HepG2 (cell line): ENCODE results near the gene ZFPL1. TPM values are rescaled to one million over a fixed set of nuclear protein-coding genes. Genes with fewer than 3 reads are reported as not detected.

Source experiments
- DR1 ChIP-seq: sonication (generic); formaldehyde crosslinking; IDR thresholded peaks from 2 replicates; pipeline ENCODE4 v1.8.0; 2021; ENCODE audit warnings: mild to moderate bottlenecking, missing genetic modification reagents, inconsistent platforms
- FOXC1 ChIP-seq: sonication (generic); formaldehyde crosslinking; IDR thresholded peaks from 2 replicates; pipeline ENCODE4 v1.8.0; 2022; ENCODE audit warnings: mild to moderate bottlenecking, missing genetic modification reagents, borderline replicate concordance
- HDAC2 ChIP-seq: sonication (generic); formaldehyde crosslinking; IDR thresholded peaks from 2 replicates; pipeline ENCODE4 v1.4.0; 2020; ENCODE audit warnings: missing genetic modification reagents
- MLLT10 ChIP-seq: sonication (generic); formaldehyde crosslinking; IDR thresholded peaks from 2 replicates; pipeline ENCODE4 v1.4.0; 2020; ENCODE audit warnings: missing genetic modification reagents
- PAF1 ChIP-seq: IDR thresholded peaks from 2 replicates; pipeline ENCODE4 v1.6.1; 2016; ENCODE audit warnings: missing genetic modification reagents, missing compliant biosample characterization
- ZNF605 ChIP-seq: sonication (generic); formaldehyde crosslinking; IDR thresholded peaks from 2 replicates; pipeline ENCODE4 v1.8.0; 2022; ENCODE audit warnings: mild to moderate bottlenecking, missing genetic modification reagents
- ZSCAN21 ChIP-seq: sonication (generic); formaldehyde crosslinking; IDR thresholded peaks from 2 replicates; pipeline ENCODE4 v1.8.0; 2022; ENCODE audit warnings: mild to moderate bottlenecking, missing genetic modification reagents, moderate library complexity, borderline replicate concordance
- polyA plus RNA-seq, 8 experiments: library from polyadenylated mRNA; depleted of rRNA in 3 of 8; stranded (reverse) in 7 of 8; unstranded in 1 of 8; fragments of >200 nt; fragmentation: Illumina TruSeq in 4 of 8; extraction: Trizol in 4 of 8; gene quantifications; 2 replicates each; pipeline versions ENCODE4 v1.2.1 to v1.2.3, GENCODE V29; 2011 to 2016; ENCODE audit warnings: low read depth in 4 of 8, missing spikeins in 1 of 8, mixed read lengths in 1 of 8; ENCODE audit not compliant: insufficient read depth in 1 of 8
- total RNA-seq, 5 experiments: library from RNA; depleted of rRNA; stranded (reverse); fragments of >200 nt; fragmentation: Illumina TruSeq; extraction: Trizol; gene quantifications; 2 replicates each; pipeline ENCODE4 v1.2.3, GENCODE V29; 2016; ENCODE audit warnings: low read depth in 1 of 5
- TF ChIP-seq, protein P1 (sequence below): sonication (generic); formaldehyde crosslinking; conservative IDR thresholded peaks from 2 replicates; pipeline ENCODE4 v1.4.0; 2020; ENCODE audit warnings: missing genetic modification reagents
- TF ChIP-seq, protein P2 (sequence below): sonication (generic); formaldehyde crosslinking; IDR thresholded peaks from 2 replicates; pipeline ENCODE4 v1.8.1; 2023; ENCODE audit warnings: mild to moderate bottlenecking, inconsistent platforms, moderate library complexity, missing genetic modification reagents, borderline replicate concordance
- TF ChIP-seq, protein P3 (sequence below): sonication (generic); formaldehyde crosslinking; IDR thresholded peaks from 2 replicates; pipeline ENCODE4 v1.4.0; 2020; ENCODE audit warnings: mild to moderate bottlenecking, missing genetic modification reagents
- TF ChIP-seq, protein P4 (sequence below): sonication (generic); formaldehyde crosslinking; conservative IDR thresholded peaks from 2 replicates; pipeline ENCODE4 v1.8.0; 2022; ENCODE audit warnings: low read depth, missing genetic modification reagents

Gene ZFPL1
- total and polyA plus RNA-seq, 2 of the 13 experiments (the other 11 are each of a cell fraction or from before 2014, with no cell fraction given) = 32.2 to 56.0 TPM

DNA sequence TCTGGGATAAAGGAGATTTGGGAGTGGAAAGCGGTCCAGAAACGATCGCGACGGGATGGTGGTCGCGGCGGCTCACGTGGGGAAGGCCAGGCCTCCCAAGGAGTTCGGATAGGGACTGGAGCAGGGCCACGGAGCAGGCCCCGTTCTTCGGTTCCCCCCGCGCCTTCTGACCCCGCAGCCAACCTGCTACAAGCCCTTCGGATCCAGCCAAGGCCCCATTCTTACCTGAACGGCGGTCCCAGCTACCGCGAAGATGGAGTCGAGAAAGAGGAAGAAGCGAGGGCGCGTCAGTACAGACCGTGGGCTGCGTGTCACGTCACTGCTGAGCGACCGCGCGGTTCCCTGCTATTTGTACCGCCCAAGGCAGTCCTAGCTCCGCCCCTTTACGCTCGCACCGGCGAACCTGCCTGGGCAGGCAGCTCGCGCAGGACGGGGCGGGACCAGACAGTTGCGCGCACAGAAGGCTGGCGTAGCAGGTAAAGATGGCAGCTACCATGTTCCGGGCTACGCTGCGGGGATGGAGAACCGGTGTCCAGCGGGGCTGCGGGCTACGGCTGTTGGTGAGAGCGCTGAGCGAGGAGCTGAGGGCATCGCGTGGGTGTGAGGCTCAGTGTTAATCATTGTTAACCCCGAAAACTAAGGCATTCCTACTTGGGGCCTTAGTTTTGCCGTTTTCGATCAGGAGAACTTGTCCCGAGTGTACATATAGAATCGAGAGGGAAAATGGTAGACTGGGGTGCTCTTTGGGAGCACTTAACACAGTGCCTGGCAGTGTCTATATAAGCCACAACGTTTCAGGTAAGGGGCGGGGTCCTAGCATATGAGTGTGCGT lies 38.1 kb downstream of the ZFPL1 start, which contains the start of the genes FAU and MRPL49 (continued):
- TF ChIP-seq, protein P1, sequence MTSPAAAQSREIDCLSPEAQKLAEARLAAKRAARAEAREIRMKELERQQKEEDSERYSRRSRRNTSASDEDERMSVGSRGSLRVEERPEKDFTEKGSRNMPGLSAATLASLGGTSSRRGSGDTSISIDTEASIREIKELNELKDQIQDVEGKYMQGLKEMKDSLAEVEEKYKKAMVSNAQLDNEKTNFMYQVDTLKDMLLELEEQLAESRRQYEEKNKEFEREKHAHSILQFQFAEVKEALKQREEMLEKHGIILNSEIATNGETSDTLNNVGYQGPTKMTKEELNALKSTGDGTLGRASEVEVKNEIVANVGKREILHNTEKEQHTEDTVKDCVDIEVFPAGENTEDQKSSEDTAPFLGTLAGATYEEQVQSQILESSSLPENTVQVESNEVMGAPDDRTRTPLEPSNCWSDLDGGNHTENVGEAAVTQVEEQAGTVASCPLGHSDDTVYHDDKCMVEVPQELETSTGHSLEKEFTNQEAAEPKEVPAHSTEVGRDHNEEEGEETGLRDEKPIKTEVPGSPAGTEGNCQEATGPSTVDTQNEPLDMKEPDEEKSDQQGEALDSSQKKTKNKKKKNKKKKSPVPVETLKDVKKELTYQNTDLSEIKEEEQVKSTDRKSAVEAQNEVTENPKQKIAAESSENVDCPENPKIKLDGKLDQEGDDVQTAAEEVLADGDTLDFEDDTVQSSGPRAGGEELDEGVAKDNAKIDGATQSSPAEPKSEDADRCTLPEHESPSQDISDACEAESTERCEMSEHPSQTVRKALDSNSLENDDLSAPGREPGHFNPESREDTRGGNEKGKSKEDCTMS (CRISPR knock-in tag) = no peak
- TF ChIP-seq PAF1 (CRISPR knock-in tag) (no peak), MLLT10 (no peak), DR1 (CRISPR knock-in tag) (peak; percentile 99), FOXC1 (CRISPR knock-in tag) (no peak; the same call in 1 of the 2 replicates), ZSCAN21 (CRISPR knock-in tag) (peak; percentile 78; the same call in 1 of the 2 replicates), HDAC2 (CRISPR knock-in tag) (peak; percentile 79), ZNF605 (CRISPR knock-in tag) (peak; percentile 92)
- TF ChIP-seq, protein P2, sequence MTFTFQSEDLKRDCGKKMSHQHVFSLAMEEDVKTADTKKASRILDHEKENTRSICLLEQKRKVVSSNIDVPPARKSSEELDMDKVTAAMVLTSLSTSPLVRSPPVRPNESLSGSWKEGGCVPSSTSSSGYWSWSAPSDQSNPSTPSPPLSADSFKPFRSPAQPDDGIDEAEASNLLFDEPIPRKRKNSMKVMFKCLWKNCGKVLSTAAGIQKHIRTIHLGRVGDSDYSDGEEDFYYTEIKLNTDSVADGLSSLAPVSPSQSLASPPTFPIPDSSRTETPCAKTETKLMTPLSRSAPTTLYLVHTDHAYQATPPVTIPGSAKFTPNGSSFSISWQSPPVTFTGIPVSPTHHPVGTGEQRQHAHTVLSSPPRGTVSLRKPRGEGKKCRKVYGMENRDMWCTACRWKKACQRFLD (CRISPR knock-in tag) = no peak
- TF ChIP-seq, protein P3, sequence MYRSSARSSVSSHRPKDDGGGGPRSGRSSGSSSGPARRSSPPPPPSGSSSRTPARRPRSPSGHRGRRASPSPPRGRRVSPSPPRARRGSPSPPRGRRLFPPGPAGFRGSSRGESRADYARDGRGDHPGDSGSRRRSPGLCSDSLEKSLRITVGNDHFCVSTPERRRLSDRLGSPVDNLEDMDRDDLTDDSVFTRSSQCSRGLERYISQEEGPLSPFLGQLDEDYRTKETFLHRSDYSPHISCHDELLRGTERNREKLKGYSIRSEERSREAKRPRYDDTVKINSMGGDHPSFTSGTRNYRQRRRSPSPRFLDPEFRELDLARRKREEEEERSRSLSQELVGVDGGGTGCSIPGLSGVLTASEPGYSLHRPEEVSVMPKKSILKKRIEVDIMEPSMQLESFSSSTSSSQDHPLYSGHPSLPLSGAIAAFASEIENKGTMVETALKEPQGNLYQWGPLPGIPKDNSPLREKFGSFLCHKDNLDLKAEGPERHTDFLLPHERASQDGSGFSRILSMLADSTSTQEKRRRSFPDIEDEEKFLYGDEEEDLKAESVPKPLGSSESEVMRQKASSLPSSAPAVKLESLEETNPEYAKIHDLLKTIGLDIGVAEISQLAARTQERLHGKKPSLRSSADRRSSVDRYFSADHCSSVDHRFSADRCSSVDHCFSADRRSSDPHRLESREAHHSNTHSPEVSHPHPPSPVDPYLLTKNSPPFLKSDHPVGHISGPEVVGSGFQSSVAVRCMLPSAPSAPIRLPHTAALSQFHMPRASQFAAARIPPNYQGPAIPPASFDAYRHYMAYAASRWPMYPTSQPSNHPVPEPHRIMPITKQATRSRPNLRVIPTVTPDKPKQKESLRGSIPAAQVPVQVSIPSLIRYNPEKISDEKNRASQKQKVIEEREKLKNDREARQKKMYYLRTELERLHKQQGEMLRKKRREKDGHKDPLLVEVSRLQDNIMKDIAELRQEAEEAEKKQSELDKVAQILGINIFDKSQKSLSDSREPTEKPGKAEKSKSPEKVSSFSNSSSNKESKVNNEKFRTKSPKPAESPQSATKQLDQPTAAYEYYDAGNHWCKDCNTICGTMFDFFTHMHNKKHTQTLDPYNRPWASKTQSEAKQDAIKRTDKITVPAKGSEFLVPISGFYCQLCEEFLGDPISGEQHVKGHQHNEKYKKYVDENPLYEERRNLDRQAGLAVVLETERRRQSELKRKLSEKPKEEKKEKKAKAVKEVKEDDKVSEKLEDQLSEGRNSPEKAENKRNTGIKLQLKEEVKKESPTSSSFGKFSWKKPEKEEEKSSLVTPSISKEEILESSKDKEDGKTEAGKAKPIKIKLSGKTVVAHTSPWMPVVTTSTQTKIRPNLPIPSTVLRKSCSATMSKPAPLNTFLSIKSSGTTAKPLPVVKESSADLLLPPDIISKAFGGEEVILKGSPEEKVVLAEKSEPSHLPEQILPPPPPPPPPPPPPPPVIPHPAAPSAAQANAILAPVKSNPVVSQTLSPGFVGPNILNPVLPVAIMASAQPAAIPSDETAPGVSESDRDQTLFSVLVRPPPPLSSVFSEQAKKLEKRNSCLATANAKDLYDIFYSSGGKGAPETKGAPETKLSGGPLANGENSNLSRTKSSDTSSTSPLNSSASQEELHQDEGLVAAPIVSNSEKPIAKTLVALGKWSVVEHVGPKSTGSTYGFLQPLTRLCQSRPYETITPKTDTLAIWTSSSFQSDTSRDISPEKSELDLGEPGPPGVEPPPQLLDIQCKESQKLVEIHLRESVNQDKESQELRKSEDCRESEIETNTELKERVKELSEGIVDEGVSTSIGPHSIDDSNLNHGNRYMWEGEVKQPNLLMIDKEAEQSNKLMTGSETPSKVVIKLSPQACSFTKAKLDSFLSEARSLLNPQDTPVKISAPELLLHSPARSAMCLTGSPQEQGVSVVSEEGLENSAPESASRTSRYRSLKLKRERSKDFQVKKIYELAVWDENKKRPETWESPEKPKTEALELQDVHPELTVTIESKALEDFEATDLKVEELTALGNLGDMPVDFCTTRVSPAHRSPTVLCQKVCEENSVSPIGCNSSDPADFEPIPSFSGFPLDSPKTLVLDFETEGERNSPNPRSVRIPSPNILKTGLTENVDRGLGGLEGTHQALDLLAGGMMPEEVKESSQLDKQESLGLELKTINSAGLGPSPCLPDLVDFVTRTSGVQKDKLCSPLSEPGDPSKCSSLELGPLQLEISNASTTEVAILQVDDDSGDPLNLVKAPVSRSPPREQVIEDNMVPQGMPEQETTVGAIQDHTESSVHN (CRISPR knock-in tag) = no peak; the same call in 1 of the 2 replicates
- TF ChIP-seq, protein P4, sequence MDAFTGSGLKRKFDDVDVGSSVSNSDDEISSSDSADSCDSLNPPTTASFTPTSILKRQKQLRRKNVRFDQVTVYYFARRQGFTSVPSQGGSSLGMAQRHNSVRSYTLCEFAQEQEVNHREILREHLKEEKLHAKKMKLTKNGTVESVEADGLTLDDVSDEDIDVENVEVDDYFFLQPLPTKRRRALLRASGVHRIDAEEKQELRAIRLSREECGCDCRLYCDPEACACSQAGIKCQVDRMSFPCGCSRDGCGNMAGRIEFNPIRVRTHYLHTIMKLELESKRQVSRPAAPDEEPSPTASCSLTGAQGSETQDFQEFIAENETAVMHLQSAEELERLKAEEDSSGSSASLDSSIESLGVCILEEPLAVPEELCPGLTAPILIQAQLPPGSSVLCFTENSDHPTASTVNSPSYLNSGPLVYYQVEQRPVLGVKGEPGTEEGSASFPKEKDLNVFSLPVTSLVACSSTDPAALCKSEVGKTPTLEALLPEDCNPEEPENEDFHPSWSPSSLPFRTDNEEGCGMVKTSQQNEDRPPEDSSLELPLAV = no peak
